ELR (cell line): ENCODE data around the gene PPP3CA.

Experiments used
- DNase-seq: peaks from one replicate; pipeline ENCODE4 v3.0.0-alpha.2; 2015; ENCODE audit warnings: low read depth

PPP3CA gene

DNA sequence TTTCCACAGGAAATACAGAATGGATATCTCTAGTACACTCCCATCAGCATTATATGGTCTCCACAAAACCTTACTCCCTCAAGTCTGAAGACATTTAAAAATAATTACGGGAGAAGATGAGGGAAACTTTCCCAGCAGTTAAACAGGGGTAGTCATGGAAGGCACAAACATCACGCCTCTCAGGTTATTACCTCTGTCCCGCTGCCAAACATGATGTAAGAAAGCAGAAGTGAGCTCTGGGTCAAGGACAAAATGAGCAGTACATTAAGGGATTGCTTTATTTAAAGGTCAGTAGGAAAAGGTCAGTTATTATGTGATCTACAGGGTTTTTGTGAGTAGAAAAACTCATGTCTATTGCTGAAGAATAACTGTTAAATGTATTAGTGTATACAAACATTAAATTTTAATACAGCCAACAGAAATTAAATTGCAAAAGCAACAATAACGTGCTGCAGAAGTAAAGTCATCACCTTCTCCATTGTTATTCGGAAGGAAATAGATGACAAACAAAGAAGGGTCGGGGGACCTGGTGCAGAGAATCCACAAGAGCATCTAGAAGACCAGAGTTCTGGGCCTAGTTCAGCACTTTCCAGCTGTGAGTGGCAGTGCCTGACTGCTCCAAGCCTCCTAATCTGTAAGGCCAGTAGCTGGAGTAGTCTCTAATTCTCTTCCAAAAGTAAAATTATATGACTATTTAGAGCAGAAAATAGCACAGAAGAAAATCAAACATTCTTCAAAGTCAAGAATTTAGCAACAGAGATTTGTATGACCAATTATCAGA, 171.2 kb downstream of the PPP3CA start:
- no peak for DNase-seq

DNA sequence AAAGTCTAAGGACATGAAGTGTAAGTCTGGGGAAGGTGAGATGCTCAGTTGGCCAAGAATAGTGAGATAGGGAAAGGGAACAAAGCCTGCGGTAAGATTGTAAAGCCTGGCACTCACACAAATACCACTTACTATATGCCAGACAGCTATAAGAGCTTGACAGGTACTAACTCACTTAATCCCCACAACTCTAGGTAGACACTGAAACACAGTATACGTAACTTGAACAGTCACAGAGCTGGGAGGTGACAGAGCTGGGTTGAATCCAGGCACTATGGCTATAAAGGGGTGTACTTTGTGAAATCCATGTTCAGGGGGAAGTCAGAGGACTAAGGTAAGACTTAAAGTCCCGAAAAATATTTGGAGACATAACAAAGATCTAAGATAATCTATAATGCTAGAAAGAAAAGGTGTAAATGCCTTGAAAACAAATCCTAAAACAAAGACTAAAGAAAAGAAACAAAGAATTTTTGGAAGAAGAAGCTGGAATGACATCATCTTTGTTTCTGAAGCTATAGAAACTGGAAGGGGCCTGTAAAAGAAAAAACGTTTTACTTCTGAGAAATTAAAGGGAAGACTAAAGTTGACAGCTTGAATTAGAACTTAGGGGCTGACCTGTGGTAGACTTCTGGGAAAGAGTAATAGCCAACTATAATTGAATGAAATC, 172.5 kb downstream of the PPP3CA start:
- no peak for DNase-seq

DNA sequence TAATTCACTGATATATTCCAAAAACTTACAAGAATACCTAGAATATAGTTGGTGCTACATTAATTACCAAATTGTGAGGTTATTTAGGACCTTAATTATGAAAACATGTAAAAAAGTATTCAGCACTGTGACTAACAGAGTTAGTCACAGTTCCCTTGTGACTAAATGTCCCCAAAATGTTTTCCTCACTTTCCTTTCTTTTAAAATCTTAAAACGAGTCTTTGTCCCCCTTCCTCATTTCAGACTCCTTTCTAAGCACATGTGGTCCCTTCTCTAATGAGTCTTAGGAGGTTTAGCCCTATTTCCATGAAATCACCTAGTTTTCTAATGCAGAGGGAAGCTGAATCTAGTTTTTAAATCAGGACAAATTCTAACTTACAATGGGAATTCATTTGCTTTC, 175.0 kb downstream of the PPP3CA start:
- no peak for DNase-seq

DNA sequence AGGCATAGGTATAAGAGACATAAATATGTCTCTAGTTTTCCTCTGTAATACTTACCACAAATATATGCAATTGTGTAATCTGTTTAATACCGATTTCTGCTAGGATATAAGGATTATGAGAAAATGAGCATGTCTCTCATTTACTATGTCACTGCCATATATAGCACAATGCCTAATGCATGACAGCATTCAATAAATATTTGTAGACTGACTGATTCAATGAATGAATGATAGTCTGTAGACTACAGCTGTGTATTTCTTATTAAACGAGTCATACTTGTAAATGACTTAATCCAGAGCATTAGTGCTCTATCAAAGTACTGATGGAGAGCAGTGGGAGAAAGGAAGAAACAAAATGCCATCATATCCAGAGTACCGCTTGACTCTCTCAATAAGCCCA, 175.6 kb downstream of the PPP3CA start:
- DNase-seq = peak; percentile 60

DNA sequence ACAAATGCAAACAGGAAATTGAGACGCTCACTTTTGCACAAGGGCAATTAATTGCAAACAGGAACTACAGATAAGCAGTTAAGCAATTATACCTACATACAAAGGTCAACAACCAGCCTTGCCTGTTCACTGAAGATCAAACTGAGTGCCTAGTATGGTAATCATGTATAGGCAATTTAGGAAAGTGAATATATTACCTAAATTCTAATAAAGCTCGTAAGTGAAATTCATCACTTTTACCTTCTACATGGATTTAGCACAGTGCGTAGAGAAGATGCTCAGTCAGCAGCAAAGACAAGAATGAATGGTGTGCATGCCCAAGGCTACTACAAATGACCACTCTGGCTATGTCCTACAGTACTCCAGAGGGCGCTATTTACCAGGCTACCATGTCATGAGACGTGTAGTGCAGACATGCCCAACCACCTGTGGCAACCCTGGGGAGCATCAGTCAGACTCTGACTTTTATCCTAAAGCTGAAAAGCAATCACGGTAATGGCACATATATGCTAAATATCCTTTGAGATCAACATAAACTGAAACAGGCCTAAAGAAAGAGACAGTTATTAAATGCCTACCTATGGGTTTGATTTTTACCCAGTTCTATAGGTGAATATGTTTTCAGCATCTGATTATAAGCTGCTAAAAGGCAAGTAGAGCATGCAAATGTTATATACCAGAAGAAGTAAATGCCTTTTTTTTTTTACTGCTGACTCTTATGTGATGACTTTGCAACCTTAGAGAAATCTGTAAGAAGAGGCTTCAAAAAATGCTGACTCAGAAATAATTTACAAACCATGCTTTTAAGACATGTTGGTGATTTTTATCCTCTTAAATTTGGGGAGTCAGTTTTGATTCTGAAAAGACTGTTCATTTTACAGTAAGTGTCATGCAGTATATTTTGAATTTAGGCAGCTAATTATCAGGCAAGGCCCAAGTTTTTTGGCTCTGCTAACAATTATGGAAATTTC, 178.0 kb downstream of the PPP3CA start:
- DNase-seq = peak; percentile 79

DNA sequence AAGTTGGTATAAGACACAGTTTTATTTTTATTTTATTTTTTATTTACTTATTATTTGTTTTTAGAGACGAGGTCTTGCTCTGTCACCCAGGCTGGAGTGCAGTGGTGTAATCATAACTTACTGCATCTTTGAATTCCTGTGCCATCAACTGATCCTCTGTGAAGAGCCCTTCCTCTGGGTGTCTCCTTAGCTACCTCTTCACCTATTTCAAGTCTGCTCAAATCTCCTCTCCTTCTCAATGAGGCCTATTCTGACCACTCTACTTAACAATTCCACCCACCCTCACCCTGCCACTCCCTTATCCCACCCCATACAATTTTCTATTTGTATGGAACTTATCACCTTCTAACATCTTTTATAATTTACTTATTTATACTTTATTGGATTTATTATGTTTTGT, 183.4 kb downstream of the PPP3CA start:
- peak; percentile 23 for DNase-seq

DNA sequence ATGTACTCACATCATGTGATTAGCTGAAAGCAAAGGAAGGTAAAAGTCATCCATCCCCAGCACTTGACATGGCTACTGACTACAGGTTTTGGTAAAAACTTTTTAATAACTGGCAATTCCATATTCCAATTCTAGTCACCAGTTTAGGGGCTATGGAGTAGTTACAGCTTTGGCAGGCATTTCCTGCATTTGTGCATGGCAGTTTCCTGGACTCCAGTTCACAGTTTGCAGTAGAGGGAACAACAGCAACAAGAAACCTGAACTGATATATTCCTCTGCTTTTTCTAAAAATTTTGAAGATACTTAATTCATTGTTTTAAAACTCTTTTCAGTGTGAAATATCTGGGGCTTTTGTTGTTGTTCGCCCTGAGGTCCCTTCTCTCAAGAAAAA, 184.3 kb downstream of the PPP3CA start:
- DNase-seq = no peak

DNA sequence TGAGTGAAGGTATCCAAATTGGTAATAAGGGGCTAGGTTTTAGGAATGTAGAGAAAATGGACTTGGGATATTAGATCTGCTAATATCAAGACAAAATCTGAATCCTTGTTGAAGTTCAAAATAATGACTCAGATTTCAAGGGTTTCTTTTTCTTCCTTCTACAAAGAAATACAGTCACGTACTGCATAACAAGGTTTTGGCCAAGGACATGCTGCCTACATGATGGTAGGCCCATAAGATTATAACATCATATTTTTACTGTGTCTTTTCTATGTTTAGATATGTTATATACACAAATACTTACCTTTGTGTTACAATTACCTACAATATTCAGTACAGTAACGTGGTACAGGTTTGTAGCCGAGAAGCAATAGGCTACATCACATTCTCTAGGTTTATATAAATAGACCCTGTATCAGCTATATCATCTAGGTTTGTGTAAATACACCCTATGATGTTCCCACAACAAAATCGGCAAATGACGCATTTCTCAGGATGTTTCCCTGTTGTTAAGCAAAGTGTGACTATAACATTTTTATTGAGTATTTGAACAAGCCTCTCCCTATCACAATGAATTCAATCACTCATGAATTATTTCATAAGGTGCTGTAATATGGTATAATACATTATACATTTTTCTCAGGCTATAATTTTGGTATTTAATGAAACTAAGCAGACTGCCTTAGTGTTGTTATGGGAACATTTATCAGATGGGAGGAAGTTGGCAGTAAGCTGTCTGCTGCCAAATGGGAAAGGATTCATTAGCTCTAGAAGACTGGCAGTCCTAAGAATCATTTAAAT, 186.3 kb downstream of the PPP3CA start:
- no peak for DNase-seq

DNA sequence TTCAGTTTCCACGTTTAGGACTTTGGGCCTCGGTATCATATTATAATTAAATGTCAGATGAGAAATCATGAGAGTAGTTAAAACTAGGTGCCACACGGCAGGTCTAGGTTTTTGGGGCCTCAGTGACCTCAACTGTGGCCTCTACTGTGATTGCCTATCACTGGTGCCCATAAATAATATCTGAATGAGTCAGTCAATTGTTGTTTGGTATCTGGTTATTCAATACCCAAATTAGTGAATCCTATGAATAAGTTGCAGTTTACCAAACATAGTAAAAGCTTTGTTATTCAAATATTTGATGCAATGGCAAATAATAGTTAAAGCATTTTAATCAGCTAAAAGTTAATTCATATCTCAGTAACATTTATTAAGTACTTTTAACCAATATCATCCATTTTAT, 188.8 kb downstream of the PPP3CA start:
- peak; percentile 36 for DNase-seq

DNA sequence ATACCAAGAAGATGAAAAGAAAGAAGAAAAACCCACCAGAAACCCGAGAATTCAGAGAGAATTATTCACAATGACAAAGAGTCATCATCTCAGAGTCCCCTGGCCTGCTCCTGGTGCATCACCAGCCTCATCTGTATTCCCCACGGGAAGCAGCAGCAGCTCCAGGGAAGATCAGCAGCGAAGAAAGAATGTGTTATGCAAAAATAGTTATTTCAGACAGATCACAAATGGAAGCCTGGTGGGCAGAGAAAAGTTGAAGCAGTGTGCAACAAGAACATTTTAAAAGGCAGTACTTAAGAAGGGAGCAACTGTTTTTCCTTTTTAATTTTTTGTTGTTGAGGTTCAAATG, 189.2 kb downstream of the PPP3CA start:
- peak; percentile 62 for DNase-seq

DNA sequence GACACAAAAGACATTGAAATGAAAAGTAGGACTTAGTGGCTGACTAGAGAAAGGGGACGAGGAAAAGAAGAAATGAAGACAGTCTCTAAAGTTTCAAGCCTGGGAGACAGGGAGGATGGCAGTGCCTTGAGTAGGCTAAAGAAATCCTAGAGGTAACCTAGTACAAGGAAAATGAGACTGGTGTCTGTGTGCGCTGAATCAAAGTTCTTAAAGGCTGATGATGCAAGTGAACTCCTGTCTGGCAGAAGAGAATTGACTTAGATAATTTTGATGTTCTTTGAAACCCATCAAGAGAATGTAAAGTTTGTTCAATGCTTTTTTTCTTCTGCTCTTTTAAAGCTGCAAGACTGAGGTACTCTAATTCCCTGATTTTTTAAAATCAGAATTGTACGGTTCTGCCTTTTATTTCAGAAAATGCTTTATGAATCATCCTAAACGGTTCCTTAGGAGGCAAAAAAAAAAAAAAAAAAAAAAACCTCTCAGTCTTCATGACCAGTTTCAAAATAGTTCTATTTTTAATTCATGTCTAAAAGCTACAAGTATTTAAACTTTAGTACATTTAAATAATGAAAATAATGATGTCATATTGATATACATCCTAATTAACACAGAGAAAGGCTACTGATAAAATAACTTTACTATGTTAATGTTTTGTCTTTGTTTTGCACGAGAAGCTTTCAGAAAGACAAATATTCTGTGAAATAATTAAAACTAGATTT, 189.8 kb downstream of the PPP3CA start:
- peak; percentile 43 for DNase-seq

DNA sequence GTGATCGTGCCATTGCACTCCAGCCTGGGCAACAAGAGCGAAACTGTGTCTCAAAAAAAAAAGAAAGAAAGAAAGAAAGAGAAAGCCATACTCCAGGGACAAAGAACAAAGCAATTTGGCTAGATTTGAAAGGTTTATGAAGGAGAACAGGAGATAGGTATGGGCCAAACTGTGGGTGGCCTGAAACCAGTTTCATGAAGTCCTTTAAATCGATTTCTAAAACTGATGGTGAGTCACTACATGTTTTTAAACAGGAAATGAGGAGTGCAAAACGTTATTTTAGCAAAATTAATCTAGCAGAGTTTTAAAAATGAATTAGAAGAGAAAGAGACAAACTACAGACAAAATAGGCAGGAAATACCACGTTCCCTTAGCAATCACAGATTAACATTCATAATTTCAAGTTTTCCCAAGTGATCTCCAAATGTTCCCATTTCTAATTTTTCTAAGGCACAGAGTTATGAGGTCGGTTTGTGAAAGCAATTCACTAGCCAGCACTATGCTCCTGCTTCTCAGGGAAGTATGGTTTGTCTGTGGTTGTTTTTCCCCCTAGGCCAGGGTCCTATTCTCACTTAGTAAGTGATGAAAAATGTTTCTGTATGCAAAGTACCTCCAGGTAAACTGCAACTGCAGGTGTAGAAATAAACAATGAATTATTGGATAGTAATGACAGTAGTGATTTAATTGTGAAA, 190.6 kb downstream of the PPP3CA start:
- peak; percentile 50 for DNase-seq

DNA sequence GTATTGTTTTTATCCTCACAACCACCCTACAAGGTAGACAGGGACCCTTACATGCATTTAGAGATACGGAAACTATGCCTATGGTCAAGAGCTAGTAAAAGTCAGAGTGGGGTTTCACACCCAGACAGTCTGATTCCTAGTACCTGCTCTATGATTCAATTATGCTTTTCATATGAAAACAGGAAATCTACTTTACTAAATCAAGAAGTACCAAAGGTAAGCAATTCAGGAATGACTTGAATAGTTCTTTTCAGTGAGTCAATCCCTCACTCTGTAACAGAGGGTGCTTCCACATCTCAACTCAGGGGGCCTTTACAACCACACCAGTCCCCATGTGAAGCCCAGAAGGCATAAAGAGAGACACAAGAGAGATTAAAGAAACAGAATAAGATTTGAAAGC, 191.4 kb downstream of the PPP3CA start:
- DNase-seq = peak; percentile 19

DNA sequence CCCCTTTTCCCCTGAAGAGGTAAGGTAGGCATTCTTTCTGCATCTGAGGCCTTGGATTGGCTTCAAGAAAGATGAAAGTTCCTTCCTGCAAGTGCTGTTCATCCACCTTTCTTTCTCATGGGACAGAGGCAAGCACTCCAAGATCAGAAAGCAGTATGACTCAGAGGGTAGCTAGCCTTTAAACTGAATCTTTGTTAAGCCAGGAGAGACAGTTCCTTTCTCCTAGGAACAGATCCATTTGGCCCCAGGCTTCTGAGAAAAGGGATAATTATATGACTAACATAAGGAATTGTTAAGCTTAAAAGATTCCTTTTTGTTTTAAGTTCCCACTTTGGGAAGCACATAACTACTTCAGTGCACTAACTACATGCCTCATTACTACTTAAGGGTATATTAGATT, 192.0 kb downstream of the PPP3CA start:
- DNase-seq = peak; percentile 89

DNA sequence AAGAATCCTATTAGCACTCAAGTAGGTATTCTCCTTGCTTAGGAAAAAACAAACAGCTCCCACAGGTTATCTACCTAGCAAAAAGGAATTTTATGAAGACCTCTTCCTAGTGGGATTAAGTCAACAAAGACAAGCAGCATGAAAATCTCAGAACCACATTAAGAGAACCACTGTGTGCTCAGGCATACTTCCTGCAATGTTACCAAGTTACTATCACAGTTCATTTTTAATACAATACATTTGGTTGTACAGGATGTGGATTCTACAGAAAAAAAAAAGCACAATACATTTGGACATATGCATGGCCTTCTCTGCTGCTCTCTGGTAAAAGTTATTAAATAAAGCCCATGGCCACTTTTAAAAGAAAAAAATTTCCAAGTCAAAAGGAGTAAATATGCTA, 193.7 kb downstream of the PPP3CA start:
- no peak for DNase-seq

DNA sequence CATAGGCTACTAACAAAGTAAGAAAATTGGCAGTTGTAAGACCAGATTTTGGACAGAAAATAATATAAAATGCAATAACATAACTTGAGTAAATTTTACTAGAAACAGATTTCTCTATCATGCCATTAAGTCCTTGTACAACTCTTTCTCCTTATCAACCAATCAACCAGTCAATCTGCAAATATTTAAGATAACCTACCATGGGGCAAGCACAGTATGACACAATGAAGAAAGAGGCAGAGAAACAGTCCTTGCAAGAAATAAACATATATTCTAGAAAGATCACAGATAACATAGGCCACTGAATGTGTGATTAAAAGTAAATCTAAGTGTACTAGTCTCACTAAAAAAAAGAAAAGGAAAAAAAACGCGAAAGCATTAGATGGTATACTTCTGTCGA, 194.8 kb downstream of the PPP3CA start:
- DNase-seq = no peak

DNA sequence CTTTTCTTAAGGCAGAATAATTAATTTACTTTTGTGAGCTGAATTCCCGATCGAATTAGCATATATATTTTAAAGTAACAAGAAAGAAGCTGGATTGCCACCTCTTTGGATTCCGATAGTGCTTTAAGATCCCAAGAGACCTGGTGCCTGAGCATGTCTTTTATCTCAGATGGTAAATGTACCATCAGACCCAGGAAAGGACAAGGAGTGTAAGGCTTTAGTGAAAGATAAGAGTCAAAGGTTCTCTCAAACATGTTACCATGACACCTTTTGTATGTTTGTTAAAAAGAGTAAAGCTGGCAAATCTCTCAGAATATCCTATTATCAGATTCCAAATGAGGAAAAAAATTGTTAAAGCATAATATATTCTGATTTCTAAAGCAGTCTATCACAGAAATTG, 198.8 kb downstream of the PPP3CA start:
- DNase-seq = no peak

DNA sequence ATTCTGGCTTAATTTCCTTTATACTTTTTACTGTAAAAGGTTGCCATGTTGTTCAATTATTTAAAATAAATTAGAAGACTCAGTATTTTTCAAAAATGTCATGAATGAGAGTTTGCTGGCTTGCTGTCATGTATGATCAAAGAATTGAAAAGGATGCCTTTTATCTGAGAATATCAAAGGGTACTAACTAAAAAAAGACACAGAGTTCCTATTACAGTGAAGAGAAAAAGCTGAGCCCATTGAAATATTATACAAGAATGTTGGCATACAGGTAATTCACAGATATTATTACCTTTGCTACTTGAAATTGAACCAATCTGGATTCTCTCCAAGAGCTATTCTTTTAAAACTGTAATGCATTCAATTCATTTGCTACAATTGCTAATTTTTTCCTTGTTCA, 200.0 kb downstream of the PPP3CA start:
- no peak for DNase-seq

DNA sequence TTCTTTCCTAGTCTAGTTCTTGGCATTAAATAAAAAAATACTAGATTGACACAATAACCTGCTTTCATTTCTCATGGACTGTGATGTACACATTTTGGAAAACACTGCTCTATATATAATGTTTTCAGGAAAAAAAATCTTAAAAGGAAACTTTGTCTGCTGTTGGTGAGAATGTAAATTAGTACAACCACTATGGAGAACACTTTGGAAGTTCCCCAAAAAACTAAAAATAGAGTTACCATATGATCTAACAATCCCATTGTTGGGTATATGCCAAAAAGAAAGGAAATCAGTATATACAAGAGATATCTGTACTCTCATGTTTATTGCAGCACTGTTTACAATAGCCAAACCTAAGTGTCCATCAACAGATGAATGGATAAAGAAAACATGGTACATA, 202.3 kb downstream of the PPP3CA start:
- no peak for DNase-seq

DNA sequence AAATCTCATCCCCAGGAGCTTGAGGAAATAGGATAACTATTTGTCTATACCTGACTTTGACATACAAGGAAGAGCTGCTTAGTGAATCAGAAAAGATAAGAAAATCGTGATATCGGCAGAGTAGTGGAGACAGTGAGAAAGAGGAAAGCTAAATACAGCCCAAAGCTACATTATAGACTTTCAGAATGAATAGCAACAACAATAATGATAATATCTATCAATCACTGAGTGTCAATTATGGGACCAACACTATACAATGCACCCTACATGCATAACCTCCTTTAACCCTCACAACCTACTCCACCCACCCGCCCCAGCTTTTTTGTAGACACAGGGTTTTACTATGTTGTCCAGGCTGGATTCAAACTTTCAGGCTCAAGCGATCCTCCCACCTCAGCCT, 205.1 kb downstream of the PPP3CA start:
- DNase-seq = no peak

DNA sequence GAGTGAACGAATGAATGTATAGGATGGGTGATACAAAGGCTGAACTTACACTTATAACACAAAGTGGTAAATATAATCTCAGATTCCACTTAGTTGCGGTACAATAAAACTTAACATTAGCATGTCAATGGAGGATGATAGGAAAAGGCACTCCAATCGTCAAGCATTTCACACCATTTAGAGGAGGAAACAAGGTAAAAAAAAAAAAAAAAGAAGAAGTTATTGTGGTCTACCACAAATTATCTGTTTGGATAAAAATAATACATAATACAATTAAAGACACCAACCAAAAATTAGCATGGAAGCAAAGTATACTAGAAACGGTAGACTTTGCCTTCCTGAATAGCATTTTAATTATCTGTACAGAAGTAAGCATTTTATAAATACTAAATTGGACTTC, 205.5 kb downstream of the PPP3CA start:
- DNase-seq = no peak
